GM12864 (cell line): ENCODE measurements around the gene ENKUR.

ENCODE experiments used
- DNase-seq: peaks from one replicate; pipeline ENCODE4 v3.0.0-alpha.2; 2011; ENCODE audit warnings: low read depth
- H3K4me3 ChIP-seq: 2 replicates; pipeline ENCODE4 v1.5.1; 2011; ENCODE audit warnings: mild to moderate bottlenecking, low read depth, low read length, control low read depth
- CTCF ChIP-seq: IDR thresholded peaks from 2 replicates; pipeline ENCODE4 v1.5.1; 2011; ENCODE audit warnings: low read depth, mild to moderate bottlenecking, moderate library complexity, low read length, control low read depth, inconsistent platforms; ENCODE audit errors: missing control alignments

Gene ENKUR

GRCh38 chr10:25047088-25047487, 31.1 kb upstream of the ENKUR start:
- no peak for TF ChIP-seq CTCF
- H3K4me3 ChIP-seq: no peak overlapping the region
- DNase-seq: no peak

- TF ChIP-seq CTCF: no peak
- H3K4me3 ChIP-seq: no peak overlapping the region
- DNase-seq: no peak
These were observed 30.7 kb upstream of the ENKUR start for GRCh38 chr10:25046641-25047040.

GRCh38 chr10:25039531-25039930, 23.6 kb upstream of the ENKUR start:
- no peak for TF ChIP-seq CTCF
- DNase-seq: no peak
- no peak overlapping the region for H3K4me3 ChIP-seq

- DNase-seq: no peak
- no peak overlapping the region for H3K4me3 ChIP-seq
- TF ChIP-seq CTCF: no peak
These were observed 22.4 kb upstream of the ENKUR start for GRCh38 chr10:25038325-25038724.

- no peak overlapping the region for H3K4me3 ChIP-seq
- no peak for TF ChIP-seq CTCF
- DNase-seq: no peak
These were observed 20.4 kb upstream of the ENKUR start for GRCh38 chr10:25036381-25036780.

GRCh38 chr10:25029519-25029918, 13.6 kb upstream of the ENKUR start:
- TF ChIP-seq CTCF: no peak
- no peak for DNase-seq
- no peak overlapping the region for H3K4me3 ChIP-seq

GRCh38 chr10:25028711-25029110, 12.8 kb upstream of the ENKUR start:
- H3K4me3 ChIP-seq: no peak overlapping the region
- no peak for DNase-seq
- TF ChIP-seq CTCF: no peak
